Body of pancreas (tissue), 4 donors: ENCODE results near the gene ZDHHC16. TPM values are rescaled to one million over a fixed set of nuclear protein-coding genes. Genes with fewer than 3 reads are reported as not detected.

Experiments
- ATAC-seq: fragments of 150-250 bp; one replicate; pipeline ENCODE4 v1.9.1; 2016
- DNase-seq, 4 donors: peaks; one replicate each; pipeline ENCODE4 v3.0.0-alpha.2; 2019
- H3K27ac ChIP-seq, 4 donors: fragments of 200-600 bp; sonication (generic); 1 replicate in 3 of 4; 2 replicates in 1 of 4; pipeline versions ENCODE4 v1.5.1 to v1.6.1; 2016 to 2019; ENCODE audit warnings: mild to moderate bottlenecking in 1 of 4, mixed read lengths in 1 of 4, moderate library complexity in 1 of 4
- H3K27me3 ChIP-seq, 2 donors: fragments of 200-600 bp; sonication (generic); one replicate each; pipeline ENCODE4 v1.6.0; 2016; ENCODE audit warnings: mild to moderate bottlenecking in 1 of 2
- H3K36me3 ChIP-seq, 2 donors: fragments of 200-600 bp; sonication (generic); replicated peaks in 1 of 2; 2 replicates each; pipeline ENCODE4 v1.5.1; 2016; ENCODE audit warnings: low read depth in 2 of 2; ENCODE audit not compliant: insufficient read depth in 1 of 2
- H3K4me1 ChIP-seq: fragments of 200-600 bp; sonication (generic); one replicate; pipeline ENCODE4 v1.6.0; 2016
- H3K4me3 ChIP-seq, 2 donors: fragments of 200-600 bp; sonication (generic); 1 replicate in 1 of 2; 2 replicates in 1 of 2; pipeline ENCODE4 v1.5.1; 2016 to 2019
- H3K9me3 ChIP-seq, 3 donors: fragments of 200-600 bp; sonication (generic); 1 replicate in 2 of 3; 2 replicates in 1 of 3; pipeline ENCODE4 v1.5.1; 2016
- CTCF ChIP-seq, 7 experiments: fragments of 450-650 bp in 4 of 7; fragments of 200-600 bp in 3 of 7; sonication (generic) in 3 of 7; IDR thresholded peaks; one replicate each; pipeline ENCODE4 v1.5.1; 2016 to 2019; ENCODE audit warnings: antibody characterized with exemption in 7 of 7
- POLR2A ChIP-seq, 3 donors: fragments of 450-650 bp; IDR thresholded peaks; one replicate each; pipeline ENCODE4 v1.6.1; 2016; ENCODE audit warnings: antibody characterized with exemption in 3 of 3, mild to moderate bottlenecking in 2 of 3
- WGBS, 2 donors: methylation state at CpG; one replicate each; pipeline ENCODE4 v1.1.5; 2017; 5-methylcytosine and 5-hydroxymethylcytosine counted together
- intact Hi-C: fragments of 100-400 bp; cut with DNase I; formaldehyde crosslinking; loops from one replicate; pipeline ENCODE4 v1.15.1; 2023
- small RNA-seq: library from RNA; depleted of rRNA; stranded (forward); fragments of <200 nt; gene quantifications from one replicate; pipeline ENCODE3, GENCODE V24; 2016
- total RNA-seq, 2 donors: library from RNA; depleted of rRNA; stranded (reverse); fragments of >200 nt; gene quantifications; one replicate each; pipeline ENCODE4 v1.1.0, GENCODE V29; 2016

The ZDHHC16 gene
- total RNA-seq, 2 donors from 2014 or later, result 17.5 to 18.2 TPM

- WGBS, 2 donors, result 89 to 95% methylated on average over 6 of the region's 6 CpGs
- intact Hi-C loops, result no loop called here
- ATAC-seq, result no peak
Observed at GRCh38 chr10:97502916-97503315, 56.9 kb downstream of the ZDHHC16 start.

GRCh38 chr10:97503406-97503805 lies 57.4 kb downstream of the ZDHHC16 start:
- ATAC-seq (no peak), DNase-seq (no peak)
- Histone ChIP-seq H3K4me3 (no peak overlapping the region), H3K27ac (no peak overlapping the region), H3K9me3 (no peaks in the 10 kb centered on the region), H3K4me1 (peaks cover 13% of the 10 kb centered on the region), H3K27me3 (no peaks in the 10 kb centered on the region), H3K36me3 (no peaks in the 10 kb centered on the region)
- intact Hi-C loops, result no loop called here
- WGBS, 2 donors, result 83 to 100% methylated on average over 2 to 3 of the region's 3 CpGs
- TF ChIP-seq CTCF (IDR thresholded peaks at IDR 0.05), result no peak
- no peak for TF ChIP-seq POLR2A (IDR thresholded peaks at IDR 0.05)

More at GRCh38 chr10:97502916-97503315, 56.9 kb downstream of the ZDHHC16 start:
- DNase-seq, result no peak
- H3K4me3 ChIP-seq, result no peak overlapping the region
- peaks cover 13% of the 10 kb centered on the region for H3K4me1 ChIP-seq
- no peaks in the 10 kb centered on the region for H3K9me3 ChIP-seq
- no peaks in the 10 kb centered on the region for H3K27me3 ChIP-seq
- no peak for TF ChIP-seq CTCF (IDR thresholded peaks at IDR 0.05)
- TF ChIP-seq POLR2A (IDR thresholded peaks at IDR 0.05), result no peak
- no peaks in the 10 kb centered on the region for H3K36me3 ChIP-seq
- H3K27ac ChIP-seq, result no peak overlapping the region

- H3K4me3 ChIP-seq, result no peak overlapping the region
- TF ChIP-seq POLR2A (IDR thresholded peaks at IDR 0.05) (no peak), CTCF (IDR thresholded peaks at IDR 0.05) (no peak)
- intact Hi-C loops, result no loop called here
- H3K27me3 ChIP-seq, result no peaks in the 10 kb centered on the region
- WGBS, 2 donors, result 50 to 67% methylated on average over 1 of the region's 1 CpG
- no peaks in the 10 kb centered on the region for H3K36me3 ChIP-seq
- no peak overlapping the region for H3K27ac ChIP-seq
- DNase-seq (no peak), ATAC-seq (no peak)
- peaks cover 5% of the 10 kb centered on the region for H3K4me1 ChIP-seq
- no peaks in the 10 kb centered on the region for H3K9me3 ChIP-seq
Observed at GRCh38 chr10:97505152-97505551, 59.2 kb downstream of the ZDHHC16 start.

- no peaks in the 10 kb centered on the region for H3K4me1 ChIP-seq
- TF ChIP-seq POLR2A (IDR thresholded peaks at IDR 0.05), result no peak
- no peak for TF ChIP-seq CTCF (IDR thresholded peaks at IDR 0.05)
- ATAC-seq (no peak), DNase-seq (no peak)
- no peak overlapping the region for H3K27ac ChIP-seq
- 88 to 92% methylated on average over 3 of the region's 3 CpGs for WGBS, 2 donors
- intact Hi-C loops, result no loop called here
- no peak overlapping the region for H3K4me3 ChIP-seq
- no peaks in the 10 kb centered on the region for H3K9me3 ChIP-seq
- no peaks in the 10 kb centered on the region for H3K27me3 ChIP-seq
- H3K36me3 ChIP-seq, result no peaks in the 10 kb centered on the region
Observed at GRCh38 chr10:97506199-97506991, 60.4 kb downstream of the ZDHHC16 start.

Small RNA genes within 50 kb of the gene (small RNA-seq; reads per million reads assigned to genes)
- gene RF00019, result not detected

Other genes starting within 250 kb of the ZDHHC16 start
- gene ARHGAP19, start 153.5 kb upstream of the ZDHHC16 start, total RNA-seq, result 1 to 10 TPM; 2.6 to 7.3 TPM
- gene FRAT1, start 126.9 kb upstream of the ZDHHC16 start, total RNA-seq, result 1 to 10 TPM; 3.0 to 6.5 TPM
- gene FRAT2, start 111.4 kb upstream of the ZDHHC16 start, total RNA-seq, result 10 to 100 TPM; 19.5 to 20.8 TPM
- 10 to 100 TPM; 13.0 to 22.1 TPM for gene RRP12, start 44.8 kb upstream of the ZDHHC16 start, total RNA-seq
- gene PGAM1, start 20.0 kb upstream of the ZDHHC16 start, total RNA-seq, result 10 to 100 TPM; 52.7 to 66.7 TPM
- 10 to 100 TPM; 20.8 to 33.2 TPM for gene EXOSC1, start 169 bp upstream of the ZDHHC16 start, total RNA-seq
- 10 to 100 TPM; 44.6 to 60.0 TPM for gene MMS19, start 52.2 kb downstream of the ZDHHC16 start, total RNA-seq
- 10 to 100 TPM in 1 of 2 donors, 1 to 10 TPM in 1; 9.1 to 33.9 TPM for gene UBTD1, start 52.7 kb downstream of the ZDHHC16 start, total RNA-seq
- not detected for gene ANKRD2, start 126.6 kb downstream of the ZDHHC16 start, total RNA-seq
- gene HOGA1, start 138.2 kb downstream of the ZDHHC16 start, total RNA-seq, result 10 to 100 TPM in 1 of 2 donors, 1 to 10 TPM in 1; 7.3 to 16.3 TPM
- 1 to 10 TPM in 1 of 2 donors, not detected in 1; 1.3 TPM for gene C10orf62, start 143.5 kb downstream of the ZDHHC16 start, total RNA-seq
- gene MORN4, start 187.3 kb downstream of the ZDHHC16 start, total RNA-seq, result 1 to 10 TPM; 4.9 to 8.3 TPM
- 1 to 10 TPM; 3.6 to 5.7 TPM for gene PI4K2A, start 194.5 kb downstream of the ZDHHC16 start, total RNA-seq
- 10 to 100 TPM in 1 of 2 donors, 1 to 10 TPM in 1; 5.7 to 14.8 TPM for gene AVPI1, start 241.1 kb downstream of the ZDHHC16 start, total RNA-seq